PFSK-1 (cell line): ENCODE results near the gene DNAJC18.

Source experiments
- FOXP2 ChIP-seq: optimal IDR thresholded peaks from 2 replicates; pipeline ENCODE3; 2011; ENCODE audit warnings: borderline replicate concordance, control low read depth, inconsistent platforms; ENCODE audit not compliant: insufficient read depth; ENCODE audit errors: extremely low read length, extremely low read depth
- POLR2AphosphoS5 ChIP-seq: IDR thresholded peaks from 2 replicates; pipeline ENCODE4 v1.6.1; 2012; ENCODE audit warnings: low read depth, mild to moderate bottlenecking, control low read depth, low read length, moderate library complexity
- REST ChIP-seq, 2 experiments: IDR thresholded peaks; 2 replicates each; pipeline versions ENCODE4 v1.6.1 to v1.8.0; 2011 to 2012; ENCODE audit warnings: low read depth in 2 of 2, low read length in 2 of 2, control low read depth in 1 of 2, inconsistent platforms in 1 of 2, mild to moderate bottlenecking in 1 of 2, moderate library complexity in 1 of 2; ENCODE audit not compliant: insufficient read depth in 1 of 2
- SIN3A ChIP-seq: IDR thresholded peaks from 2 replicates; pipeline ENCODE4 v1.6.1; 2012; ENCODE audit warnings: mild to moderate bottlenecking, low read length, moderate library complexity, borderline replicate concordance; ENCODE audit not compliant: insufficient read depth
- TAF1 ChIP-seq: IDR thresholded peaks from 2 replicates; pipeline ENCODE4 v1.6.1; 2012; ENCODE audit warnings: low read length, control low read depth, borderline replicate concordance; ENCODE audit not compliant: insufficient read depth

GRCh38 chr5:139457653-139458306 is 18.5 kb upstream of the DNAJC18 start:
- no peak for TF ChIP-seq REST (IDR thresholded peaks at IDR 0.05; ENCODE audit: insufficient read depth in 1 of 2, low read depth in 2 of 2, low read length in 2 of 2)
- no peak for TF ChIP-seq POLR2AphosphoS5
- no peak for TF ChIP-seq SIN3A
- no peak for TF ChIP-seq FOXP2
- TF ChIP-seq TAF1: no peak
